Cerebellar nuclear complex (tissue), 1 donor: ENCODE data around the gene FAF1.
"Not testable (repeated sequence)": the region's sequence is repeated elsewhere in the genome, so short reads cannot be mapped to it uniquely, and the experiment has no call there.

Source experiments
- DNase-seq, 2 experiments: peaks; one replicate each; lab custom pipeline; 2025; lab: John Stamatoyannopoulos, UW

The FAF1 gene

GRCh38 chr1:50774759-50775351 lies 185.2 kb downstream of the FAF1 start:
- peak in 1 of 2 experiments; percentile 31 for DNase-seq

GRCh38 chr1:50766688-50767087 lies 193.4 kb downstream of the FAF1 start:
- DNase-seq, result no peak

- not testable (repeated sequence) for DNase-seq
Observed at GRCh38 chr1:50756543-50756942, 203.5 kb downstream of the FAF1 start.

GRCh38 chr1:50754764-50755163 lies 205.3 kb downstream of the FAF1 start:
- DNase-seq, result not testable (repeated sequence)

GRCh38 chr1:50750021-50750619 lies 209.9 kb downstream of the FAF1 start:
- DNase-seq, result no peak

- DNase-seq, result no peak
Observed at GRCh38 chr1:50747394-50747793, 212.7 kb downstream of the FAF1 start.

- DNase-seq, result no peak
Observed at GRCh38 chr1:50742523-50742922, 217.5 kb downstream of the FAF1 start.

- DNase-seq, result no peak
Observed at GRCh38 chr1:50739125-50739524, 220.9 kb downstream of the FAF1 start.

GRCh38 chr1:50735443-50735842 lies 224.6 kb downstream of the FAF1 start:
- no peak for DNase-seq

GRCh38 chr1:50727578-50727977 lies 232.5 kb downstream of the FAF1 start:
- DNase-seq, result not testable (repeated sequence)

- DNase-seq, result no peak
Observed at GRCh38 chr1:50724626-50725286, 235.3 kb downstream of the FAF1 start.

GRCh38 chr1:50720457-50721053 lies 239.5 kb downstream of the FAF1 start:
- no peak for DNase-seq

GRCh38 chr1:50719126-50719525 lies 240.9 kb downstream of the FAF1 start:
- no peak for DNase-seq

- DNase-seq, result no peak
Observed at GRCh38 chr1:50717327-50717726, 242.7 kb downstream of the FAF1 start.

- not testable (repeated sequence) for DNase-seq
Observed at GRCh38 chr1:50716455-50716854, 243.6 kb downstream of the FAF1 start.

- no peak for DNase-seq
Observed at GRCh38 chr1:50710099-50710498, 250.0 kb downstream of the FAF1 start.

GRCh38 chr1:50707824-50708223 lies 252.2 kb downstream of the FAF1 start:
- no peak for DNase-seq

- DNase-seq, result no peak
Observed at GRCh38 chr1:50705699-50706098, 254.4 kb downstream of the FAF1 start.

GRCh38 chr1:50705041-50705440 lies 255.0 kb downstream of the FAF1 start:
- no peak for DNase-seq

- no peak for DNase-seq
Observed at GRCh38 chr1:50704126-50704525, 255.9 kb downstream of the FAF1 start.

- DNase-seq, result no peak
Observed at GRCh38 chr1:50703240-50703639, 256.8 kb downstream of the FAF1 start.

- no peak for DNase-seq
Observed at GRCh38 chr1:50702395-50702794, 257.7 kb downstream of the FAF1 start.

- DNase-seq, result no peak
Observed at GRCh38 chr1:50701706-50702317, 258.3 kb downstream of the FAF1 start.
